Superior temporal gyrus (tissue), 1 donor: ENCODE measurements around the gene OR4D2.
"Not testable (repeated sequence)": the region's sequence is repeated elsewhere in the genome, so short reads cannot be mapped to it uniquely, and the experiment has no call there.

Source experiments
- DNase-seq: peaks from one replicate; pipeline ENCODE4 v3.0.0-alpha.2; 2016; ENCODE audit errors: extremely low spot score

The OR4D2 gene

GRCh38 chr17:58166682-58167081 lies at the start of gene OR4D2:
Gene OR4D2 (plus strand): TSS chr17:58166982. CDS start chr17:58169656, 2,674 bp downstream.
- no peak for DNase-seq

GRCh38 chr17:58117382-58117781 lies 49.4 kb upstream of the OR4D2 start:
- no peak for DNase-seq

GRCh38 chr17:58119491-58119890 lies 47.3 kb upstream of the OR4D2 start:
- DNase-seq = no peak

GRCh38 chr17:58120195-58120822 lies 46.5 kb upstream of the OR4D2 start:
- no peak for DNase-seq

GRCh38 chr17:58121925-58122324 lies 44.9 kb upstream of the OR4D2 start:
- DNase-seq = peak; percentile 33

- no peak for DNase-seq
Measured at GRCh38 chr17:58127846-58128245, 38.9 kb upstream of the OR4D2 start.

- DNase-seq = not testable (repeated sequence)
Measured at GRCh38 chr17:58132697-58133096, 34.1 kb upstream of the OR4D2 start.

- no peak for DNase-seq
Measured at GRCh38 chr17:58136669-58137279, 30.0 kb upstream of the OR4D2 start.

- no peak for DNase-seq
Measured at GRCh38 chr17:58141505-58141904, 25.3 kb upstream of the OR4D2 start.

GRCh38 chr17:58143335-58143734 lies 23.4 kb upstream of the OR4D2 start:
- DNase-seq = not testable (repeated sequence)

GRCh38 chr17:58144801-58145200 lies 22.0 kb upstream of the OR4D2 start:
- DNase-seq = no peak

- DNase-seq = no peak
Measured at GRCh38 chr17:58147930-58148434, 18.8 kb upstream of the OR4D2 start, which contains the start of gene OR4D1. Gene OR4D1 (plus strand): TSS chr17:58148384. CDS start chr17:58155154, 6,770 bp downstream.

- no peak for DNase-seq
Measured at GRCh38 chr17:58148609-58149008, 18.2 kb upstream of the OR4D2 start.

- no peak for DNase-seq
Measured at GRCh38 chr17:58150394-58150793, 16.4 kb upstream of the OR4D2 start.

- DNase-seq = no peak
Measured at GRCh38 chr17:58153046-58153445, 13.7 kb upstream of the OR4D2 start.

GRCh38 chr17:58153671-58154070 lies 13.1 kb upstream of the OR4D2 start:
- no peak for DNase-seq

- no peak for DNase-seq
Measured at GRCh38 chr17:58156839-58157803, 9.7 kb upstream of the OR4D2 start.

GRCh38 chr17:58158181-58158580 lies 8.6 kb upstream of the OR4D2 start:
- no peak for DNase-seq

GRCh38 chr17:58161566-58161965 lies 5.2 kb upstream of the OR4D2 start:
- DNase-seq = no peak

- DNase-seq = no peak
Measured at GRCh38 chr17:58165981-58166380, 801 bp upstream of the OR4D2 start.

GRCh38 chr17:58170622-58171021 lies 3.8 kb downstream of the OR4D2 start:
- no peak for DNase-seq
